Activated CD8-positive, alpha-beta memory T cell treated with anti-CD3 and anti-CD28 coated beads, Interleukin-2, amount 50 U/mL, for 4 hours (primary cell): ENCODE results near the gene HAGHL.
A peak's percentile ranks its signal among the peaks of the same experiment; 100 is the strongest.

Source experiments
- DNase-seq: peaks from one replicate; pipeline ENCODE4 v3.0.0-alpha.2; 2020

HAGHL gene, protein sequence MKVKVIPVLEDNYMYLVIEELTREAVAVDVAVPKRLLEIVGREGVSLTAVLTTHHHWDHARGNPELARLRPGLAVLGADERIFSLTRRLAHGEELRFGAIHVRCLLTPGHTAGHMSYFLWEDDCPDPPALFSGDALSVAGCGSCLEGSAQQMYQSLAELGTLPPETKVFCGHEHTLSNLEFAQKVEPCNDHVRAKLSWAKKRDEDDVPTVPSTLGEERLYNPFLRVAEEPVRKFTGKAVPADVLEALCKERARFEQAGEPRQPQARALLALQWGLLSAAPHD

DNA sequence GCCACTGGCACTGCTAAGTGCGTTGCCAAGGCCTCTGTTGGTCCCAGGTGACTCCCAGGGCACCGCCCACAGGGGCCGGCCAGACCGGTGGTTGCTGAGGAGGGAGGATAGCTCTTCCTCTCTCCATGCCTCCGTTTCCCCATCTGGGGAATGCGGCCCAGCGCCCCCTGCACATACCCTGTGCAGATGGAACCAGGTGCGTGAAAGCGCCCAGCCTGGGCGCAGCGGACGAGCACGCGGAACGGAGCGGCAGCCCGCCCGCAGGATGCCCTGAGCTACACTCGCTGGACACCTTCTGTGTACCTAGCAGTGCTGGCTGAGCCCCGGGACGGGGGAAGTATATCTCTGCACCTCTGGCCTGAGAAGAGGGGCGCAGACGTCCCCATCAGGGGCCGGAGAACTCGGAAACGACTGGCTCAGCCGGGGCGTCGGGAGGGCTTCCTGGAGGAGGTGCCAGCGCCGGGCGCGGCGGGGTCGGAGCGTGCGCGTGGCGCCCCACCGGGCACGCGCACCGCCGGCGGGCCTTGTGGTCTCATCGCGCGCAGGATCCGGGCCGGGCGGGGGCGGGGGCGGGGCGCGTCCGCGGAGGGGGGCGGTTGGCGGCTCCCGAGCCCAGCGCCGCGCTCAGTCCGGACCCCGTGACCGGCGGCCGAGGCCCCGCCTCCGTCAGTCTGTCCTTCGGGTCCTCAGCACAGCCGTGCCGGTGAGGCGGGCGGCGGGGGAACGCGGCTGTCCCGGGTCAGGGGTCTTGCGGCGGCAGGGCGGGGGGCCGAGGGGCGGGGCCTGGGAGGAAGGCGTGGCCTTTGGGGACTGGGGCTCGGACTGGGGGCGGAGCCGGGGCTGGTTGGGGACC is at the start of gene HAGHL, which contains the start of gene CCDC78:
HAGHL (plus strand) TSS at position 669 of the 853 bp plus-strand sequence. CDS start 404 bp downstream, outside the sequence.
CCDC78 (minus strand) TSS at position 6 of the 853 bp plus-strand sequence. CDS start 76 bp downstream, outside the sequence.
- DNase-seq: peak; percentile 71

DNA sequence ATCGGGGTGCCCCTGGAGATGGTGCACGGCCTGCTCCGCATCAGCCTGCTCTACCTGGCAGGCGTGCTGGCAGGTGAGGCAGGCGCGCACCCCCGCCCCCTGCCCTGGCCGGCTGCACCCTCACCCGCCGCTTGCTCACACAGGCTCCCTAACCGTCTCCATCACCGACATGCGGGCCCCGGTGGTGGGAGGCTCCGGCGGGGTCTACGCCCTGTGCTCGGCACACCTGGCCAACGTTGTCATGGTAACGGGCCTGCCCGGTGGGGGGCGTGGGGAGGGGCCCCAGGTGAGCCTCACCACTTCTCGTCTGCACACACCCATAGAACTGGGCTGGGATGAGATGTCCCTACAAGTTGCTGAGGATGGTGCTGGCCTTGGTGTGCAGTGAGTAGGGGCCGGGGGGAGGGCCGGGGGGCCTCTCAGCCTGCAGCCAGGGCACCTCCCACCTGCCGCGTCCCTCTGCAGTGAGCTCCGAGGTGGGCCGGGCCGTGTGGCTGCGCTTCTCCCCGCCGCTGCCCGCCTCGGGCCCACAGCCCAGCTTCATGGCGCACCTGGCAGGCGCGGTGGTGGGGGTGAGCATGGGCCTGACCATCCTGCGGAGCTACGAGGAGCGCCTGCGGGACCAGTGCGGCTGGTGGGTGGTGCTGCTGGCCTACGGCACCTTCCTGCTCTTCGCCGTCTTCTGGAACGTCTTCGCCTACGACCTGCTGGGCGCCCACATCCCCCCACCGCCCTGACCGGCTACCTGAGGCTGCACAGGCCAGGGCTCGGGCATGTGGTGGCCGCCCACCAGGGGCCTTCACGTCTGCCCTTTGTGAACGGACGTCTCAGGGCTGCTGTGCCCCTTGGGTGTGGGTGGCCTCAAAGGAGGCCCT is 49.4 kb upstream of the HAGHL start:
- no peak for DNase-seq

DNA sequence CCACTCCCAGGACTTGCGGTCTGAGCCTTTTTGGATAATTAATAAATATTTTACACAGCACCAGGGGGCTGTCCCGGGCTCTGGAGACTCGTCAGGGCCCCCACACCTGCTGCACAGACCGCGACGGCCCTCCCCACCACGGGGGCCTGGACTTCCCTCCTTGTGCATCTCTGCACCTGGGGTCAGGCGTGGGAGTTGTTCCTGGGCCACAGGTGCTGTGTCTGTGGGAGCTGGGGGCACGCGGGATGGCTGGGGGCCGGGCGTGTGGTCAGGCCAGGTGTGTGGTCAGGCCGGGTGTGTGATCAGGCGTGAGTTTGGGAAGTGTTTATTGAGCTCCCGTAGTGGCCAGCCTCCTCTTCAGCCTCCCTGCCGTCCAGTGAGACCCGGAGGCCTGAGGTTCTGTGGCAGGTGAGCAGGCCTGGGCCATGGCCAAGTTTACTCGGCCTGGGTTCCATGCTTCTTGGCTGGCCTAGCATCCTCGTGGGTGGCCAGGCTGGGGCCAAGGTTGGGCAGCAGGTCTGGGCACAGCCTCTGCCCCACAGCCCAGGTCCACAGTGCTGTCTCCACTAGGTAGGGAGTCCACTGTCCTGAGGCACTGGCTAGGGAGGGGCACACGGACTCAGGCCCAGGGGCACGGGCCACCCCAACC is 48.6 kb upstream of the HAGHL start:
- DNase-seq: no peak

DNA sequence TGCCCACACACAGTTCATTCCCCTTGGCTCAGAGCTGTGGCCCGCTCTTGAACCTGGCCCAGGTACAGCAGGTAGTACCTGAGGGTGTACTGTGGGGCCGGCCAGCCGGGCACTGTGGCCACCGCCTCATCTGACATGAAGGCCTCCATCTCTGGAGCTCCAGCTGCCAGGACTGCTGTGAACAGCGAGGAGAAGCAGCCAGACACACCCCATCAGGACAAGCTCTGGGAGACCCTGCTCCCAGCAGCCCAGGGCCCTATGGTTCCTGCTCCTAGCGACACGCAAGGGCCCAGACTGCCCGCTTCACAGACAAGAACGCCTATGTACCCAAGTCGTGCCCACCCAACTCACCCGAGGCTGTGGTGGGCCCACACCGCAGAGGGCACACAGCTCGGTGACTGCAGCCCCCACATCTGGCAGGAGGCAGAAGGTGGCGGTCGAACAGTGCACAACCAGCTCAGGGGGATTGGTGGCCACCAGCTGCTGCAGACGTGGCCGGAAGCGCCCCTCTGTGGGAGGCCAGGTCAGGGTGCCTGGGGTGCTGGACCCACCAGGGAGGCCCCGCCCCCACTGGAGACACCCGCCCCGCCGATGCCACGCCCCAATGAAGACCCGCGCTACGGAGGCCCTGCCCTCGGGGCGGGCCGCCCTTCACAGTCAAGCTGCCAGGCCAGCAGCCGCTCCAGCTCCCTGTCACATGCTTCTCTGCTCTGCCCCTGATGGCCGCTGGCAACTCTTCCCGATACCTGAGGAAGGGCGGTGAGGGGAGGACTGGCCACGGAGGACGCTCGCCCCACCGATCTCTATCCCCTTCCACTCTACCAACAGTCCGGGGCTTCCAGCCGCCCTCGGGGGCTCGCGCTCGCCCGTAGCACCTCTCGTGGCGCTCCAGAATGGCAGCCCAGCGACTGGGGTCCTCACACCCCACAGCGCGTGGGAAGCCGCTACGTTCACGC is 47.8 kb upstream of the HAGHL start:
- DNase-seq: peak; percentile 55

DNA sequence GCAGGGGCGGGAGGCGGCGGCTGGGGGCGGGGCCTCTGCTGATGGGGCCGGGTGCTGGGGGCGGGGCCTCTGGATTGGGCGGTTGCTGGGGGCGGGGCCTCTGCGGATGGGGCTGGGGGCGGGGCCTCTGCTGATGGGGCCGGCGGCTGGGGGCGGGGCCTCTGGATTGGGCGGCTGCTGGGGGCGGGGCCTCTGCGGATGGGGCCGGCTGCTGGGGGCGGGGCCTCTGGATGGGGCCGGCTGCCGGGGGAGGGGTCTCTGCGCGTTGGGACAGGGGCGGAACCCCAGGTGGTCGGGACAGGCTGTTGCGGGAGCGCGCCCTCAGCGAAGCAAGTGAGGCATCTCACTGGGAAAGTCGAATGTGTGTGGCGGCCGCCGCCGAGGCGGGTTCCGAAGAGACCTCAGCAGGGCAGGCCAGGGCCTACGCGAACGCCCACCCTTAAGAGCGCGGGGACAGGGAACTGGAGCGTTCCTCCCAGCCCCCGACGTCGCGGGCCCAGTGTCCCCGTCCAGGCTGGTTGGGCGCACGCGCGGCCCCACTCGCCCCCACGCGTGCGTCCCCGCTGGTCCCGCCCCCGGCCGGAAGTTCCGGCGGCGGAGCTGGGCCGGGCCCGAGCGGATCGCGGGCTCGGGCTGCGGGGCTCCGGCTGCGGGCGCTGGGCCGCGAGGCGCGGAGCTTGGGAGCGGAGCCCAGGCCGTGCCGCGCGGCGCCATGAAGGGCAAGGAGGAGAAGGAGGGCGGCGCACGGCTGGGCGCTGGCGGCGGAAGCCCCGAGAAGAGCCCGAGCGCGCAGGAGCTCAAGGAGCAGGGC is 46.9 kb upstream of the HAGHL start, which contains the start of gene STUB1:
STUB1 (plus strand) TSS at position 597 of the 811 bp plus-strand sequence; CDS start at position 713, 116 bp downstream.
- peak; percentile 88 for DNase-seq

DNA sequence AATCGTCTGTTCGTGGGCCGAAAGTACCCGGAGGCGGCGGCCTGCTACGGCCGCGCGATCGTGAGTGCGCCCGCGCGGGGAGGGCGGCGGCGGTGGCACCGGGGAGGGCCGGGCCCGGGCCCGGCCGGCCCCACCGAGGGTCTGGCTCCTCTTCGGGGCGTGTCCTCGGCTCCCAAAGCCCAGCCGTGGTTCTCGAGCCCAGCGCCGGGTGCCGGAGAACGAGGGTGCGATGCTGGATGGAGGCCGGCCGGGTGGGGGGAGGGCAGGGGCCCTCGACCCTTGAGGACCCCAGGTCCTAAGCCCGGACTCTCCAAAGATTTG is 46.3 kb upstream of the HAGHL start:
- no peak for DNase-seq

DNA sequence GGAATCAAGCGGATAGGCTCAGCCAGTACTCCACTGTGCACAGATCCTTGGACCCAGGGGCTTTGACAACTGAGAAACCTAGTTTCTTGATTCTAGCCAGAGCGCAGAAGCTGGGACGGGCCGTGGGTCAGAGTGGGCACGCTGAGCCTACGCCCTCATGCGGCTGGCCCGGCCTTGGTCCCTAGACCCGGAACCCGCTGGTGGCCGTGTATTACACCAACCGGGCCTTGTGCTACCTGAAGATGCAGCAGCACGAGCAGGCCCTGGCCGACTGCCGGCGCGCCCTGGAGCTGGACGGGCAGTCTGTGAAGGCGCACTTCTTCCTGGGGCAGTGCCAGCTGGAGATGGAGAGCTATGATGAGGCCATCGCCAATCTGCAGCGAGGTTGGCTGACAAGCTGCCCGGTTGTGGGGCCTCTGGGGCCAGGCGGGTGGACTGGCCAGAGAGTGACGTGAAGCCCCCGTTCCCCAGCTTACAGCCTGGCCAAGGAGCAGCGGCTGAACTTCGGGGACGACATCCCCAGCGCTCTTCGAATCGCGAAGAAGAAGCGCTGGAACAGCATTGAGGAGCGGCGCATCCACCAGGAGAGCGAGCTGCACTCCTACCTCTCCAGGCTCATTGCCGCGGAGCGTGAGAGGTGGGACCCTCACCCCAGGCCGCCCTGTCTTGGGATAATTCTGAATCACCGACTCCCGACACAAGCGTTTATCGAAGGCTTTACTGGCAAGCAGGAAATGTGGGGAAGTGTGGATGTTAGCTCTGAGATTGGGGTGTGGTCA is 45.8 kb upstream of the HAGHL start:
- no peak for DNase-seq

DNA sequence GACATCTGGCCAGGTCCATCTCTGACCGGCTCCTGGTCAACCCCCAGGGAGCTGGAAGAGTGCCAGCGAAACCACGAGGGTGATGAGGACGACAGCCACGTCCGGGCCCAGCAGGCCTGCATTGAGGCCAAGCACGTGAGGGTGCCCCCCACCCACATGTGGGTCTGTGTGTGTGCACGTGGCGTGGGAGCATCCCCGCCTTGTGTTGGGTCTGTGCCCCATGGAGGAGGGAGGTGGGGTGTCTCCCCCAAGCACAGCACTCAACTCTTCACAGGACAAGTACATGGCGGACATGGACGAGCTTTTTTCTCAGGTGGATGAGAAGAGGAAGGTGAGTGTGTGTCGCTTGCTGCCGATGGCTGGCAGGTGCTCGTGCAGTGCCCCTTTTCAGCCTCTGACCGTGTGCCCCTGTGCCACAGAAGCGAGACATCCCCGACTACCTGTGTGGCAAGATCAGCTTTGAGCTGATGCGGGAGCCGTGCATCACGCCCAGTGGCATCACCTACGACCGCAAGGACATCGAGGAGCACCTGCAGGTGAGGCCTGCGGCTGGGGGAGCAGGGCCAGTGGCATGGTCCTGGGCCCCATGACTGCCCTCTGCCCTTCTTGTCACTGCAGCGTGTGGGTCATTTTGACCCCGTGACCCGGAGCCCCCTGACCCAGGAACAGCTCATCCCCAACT is 45.0 kb upstream of the HAGHL start:
- no peak for DNase-seq

DNA sequence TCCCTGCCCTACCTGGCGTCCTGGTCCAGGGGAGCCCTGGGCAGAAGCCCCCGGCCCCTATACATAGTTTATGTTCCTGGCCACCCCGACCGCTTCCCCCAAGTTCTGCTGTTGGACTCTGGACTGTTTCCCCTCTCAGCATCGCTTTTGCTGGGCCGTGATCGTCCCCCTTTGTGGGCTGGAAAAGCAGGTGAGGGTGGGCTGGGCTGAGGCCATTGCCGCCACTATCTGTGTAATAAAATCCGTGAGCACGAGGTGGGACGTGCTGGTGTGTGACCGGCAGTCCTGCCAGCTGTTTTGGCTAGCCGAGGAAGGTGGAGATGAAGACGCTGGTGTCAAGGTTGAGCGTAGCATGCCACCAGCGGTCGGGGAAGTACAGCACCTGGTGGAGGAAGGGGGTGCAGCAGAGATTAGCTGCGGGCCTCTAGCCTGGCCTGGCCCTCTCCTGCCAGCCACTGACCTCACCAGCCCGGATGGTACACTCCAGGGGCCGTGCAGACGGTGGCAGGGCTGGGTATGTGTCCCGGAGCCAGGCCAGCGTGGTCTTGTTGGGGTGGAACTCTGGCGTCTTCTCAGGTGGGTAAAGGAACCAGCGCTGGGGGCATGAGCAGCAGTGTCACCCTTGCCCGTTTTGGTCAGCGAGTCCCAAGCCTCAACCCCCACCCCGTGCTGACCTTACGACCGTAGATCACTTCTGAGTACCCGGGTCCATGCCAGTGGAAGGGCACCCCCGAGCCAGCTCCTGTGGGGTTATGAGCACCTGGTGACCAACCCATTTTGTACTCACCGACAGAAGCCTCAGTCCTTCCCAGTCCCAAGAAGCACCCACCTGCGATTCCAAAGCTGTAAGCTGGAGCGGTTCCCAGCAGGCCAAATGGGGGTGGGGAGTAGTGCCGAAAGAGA is 44.2 kb upstream of the HAGHL start:
- DNase-seq: no peak

DNA sequence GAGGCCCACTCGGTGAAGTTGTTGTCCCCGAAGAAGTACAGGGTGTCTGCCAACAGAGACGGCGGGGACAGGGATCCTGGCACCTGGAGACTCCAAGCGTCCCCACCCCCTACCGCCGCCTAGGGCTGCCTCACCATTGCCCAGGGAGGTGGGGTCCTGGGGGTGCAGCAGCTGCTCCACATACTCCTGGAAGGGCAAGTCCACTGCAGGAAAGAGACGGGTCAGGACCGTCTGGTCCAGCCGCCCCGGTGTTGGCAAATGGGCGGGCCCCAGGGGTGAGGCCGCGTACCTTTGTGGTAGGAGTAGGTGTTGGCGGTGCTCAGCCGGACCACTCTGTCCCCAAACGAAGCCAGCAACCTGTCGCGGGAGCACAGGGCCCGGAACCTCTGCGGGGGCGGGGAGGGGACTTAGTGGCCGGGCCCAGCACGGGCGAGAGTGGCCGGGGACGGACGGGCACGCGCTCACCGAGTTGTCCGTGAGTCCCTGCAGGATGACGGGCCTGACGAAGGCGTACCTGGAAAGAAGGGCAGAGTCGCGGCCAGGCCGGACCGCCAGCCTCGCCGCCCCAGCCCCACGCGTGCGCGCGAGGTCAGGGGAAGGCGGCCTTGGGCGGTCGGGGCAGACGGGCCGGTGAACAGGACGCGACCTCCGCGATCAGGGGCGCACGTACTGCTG is 43.4 kb upstream of the HAGHL start:
- no peak for DNase-seq

DNA sequence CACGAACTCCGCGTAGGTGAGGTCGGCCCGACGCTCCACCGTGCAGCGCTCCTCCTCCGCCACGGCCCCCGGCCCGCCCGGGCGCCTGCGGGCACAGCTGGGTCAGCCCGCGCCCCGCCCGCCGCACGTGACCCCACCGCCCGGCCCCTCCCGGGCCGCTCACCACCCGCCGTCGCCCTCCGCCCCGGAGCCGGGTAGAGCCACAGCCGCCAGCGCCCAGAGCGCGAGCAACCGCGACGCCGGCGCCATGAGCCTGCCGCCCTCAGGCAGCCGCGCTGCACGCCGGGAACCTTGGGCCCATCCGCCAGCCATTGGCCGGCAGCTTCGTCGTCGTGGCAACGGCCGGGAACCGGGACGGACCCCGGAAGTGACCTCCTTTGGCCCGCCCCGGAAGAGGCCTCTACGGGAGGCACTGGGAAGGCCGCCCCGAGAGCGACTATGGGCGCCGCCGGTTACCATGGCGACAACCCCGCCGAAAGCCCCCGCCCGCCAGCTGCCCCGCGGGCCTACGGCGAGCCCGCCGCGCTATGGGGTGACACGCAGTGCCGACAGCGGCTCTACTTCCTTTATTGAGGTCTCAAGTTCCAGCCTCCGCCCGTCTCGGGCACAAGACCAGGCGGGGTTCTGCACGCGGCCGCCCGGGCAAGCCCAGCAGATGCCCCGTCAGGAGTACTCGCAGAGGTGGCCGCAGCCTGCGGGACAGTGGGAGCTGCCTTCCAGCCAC is 42.7 kb upstream of the HAGHL start, which contains the start of gene JMJD8:
JMJD8 (minus strand) TSS at position 264 of the 724 bp plus-strand sequence; CDS start at position 249, 15 bp downstream.
- DNase-seq: peak; percentile 97

DNA sequence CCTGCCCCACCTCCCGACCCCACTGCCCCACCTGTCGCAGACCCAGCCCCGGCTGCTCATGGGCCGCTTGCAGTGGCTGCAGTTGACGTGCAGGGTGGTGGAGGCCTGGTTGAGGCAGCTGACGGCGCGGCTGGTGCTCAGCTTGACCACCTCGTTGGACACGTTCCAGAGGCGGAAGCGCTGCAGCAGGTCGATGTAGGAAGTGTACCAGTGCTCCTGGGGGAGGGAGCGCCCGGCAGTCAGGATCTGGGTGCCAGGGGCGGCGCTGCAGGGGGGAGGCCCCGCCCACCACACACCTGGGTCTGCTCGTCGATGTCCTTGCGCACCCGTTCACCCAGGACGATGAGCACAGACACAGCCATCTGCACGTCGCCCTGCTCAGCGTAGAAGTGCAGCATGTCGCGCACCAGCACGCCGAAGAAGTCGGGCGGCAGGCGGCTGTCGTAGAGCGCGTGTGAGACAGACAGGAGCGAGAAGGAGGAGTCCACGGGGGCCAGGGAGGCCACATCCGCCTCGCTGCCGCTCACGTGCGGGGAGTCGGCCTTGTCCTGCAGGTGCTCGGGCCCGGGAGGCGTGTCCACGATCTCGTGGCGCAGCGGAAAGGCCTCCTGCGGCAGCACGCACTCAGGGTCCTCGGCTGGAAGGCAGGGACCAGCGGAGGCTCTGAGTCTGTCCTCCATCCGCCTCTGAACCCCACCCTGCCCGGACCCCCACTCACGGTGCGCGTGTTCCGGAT is 41.8 kb upstream of the HAGHL start:
- no peak for DNase-seq

DNA sequence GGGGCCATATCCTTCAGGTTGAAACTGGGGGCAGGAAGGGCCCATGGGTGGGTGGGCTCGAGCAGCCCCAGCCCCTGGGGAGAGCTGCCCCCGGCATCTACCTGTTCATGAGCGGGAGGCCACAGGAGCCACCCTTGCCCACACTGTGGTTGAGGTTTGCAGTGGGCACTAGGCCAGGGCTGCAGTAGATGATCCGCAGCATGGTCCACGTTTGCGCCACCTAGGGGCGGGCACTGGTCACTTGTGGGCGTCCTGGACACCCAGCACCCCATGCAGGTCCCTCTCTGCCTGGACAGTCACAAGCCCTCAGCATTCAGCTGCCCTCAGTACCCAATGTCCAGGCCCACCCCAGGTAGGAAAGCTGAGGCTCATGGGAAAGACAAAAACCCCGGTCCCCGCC is 40.9 kb upstream of the HAGHL start:
- DNase-seq: no peak

DNA sequence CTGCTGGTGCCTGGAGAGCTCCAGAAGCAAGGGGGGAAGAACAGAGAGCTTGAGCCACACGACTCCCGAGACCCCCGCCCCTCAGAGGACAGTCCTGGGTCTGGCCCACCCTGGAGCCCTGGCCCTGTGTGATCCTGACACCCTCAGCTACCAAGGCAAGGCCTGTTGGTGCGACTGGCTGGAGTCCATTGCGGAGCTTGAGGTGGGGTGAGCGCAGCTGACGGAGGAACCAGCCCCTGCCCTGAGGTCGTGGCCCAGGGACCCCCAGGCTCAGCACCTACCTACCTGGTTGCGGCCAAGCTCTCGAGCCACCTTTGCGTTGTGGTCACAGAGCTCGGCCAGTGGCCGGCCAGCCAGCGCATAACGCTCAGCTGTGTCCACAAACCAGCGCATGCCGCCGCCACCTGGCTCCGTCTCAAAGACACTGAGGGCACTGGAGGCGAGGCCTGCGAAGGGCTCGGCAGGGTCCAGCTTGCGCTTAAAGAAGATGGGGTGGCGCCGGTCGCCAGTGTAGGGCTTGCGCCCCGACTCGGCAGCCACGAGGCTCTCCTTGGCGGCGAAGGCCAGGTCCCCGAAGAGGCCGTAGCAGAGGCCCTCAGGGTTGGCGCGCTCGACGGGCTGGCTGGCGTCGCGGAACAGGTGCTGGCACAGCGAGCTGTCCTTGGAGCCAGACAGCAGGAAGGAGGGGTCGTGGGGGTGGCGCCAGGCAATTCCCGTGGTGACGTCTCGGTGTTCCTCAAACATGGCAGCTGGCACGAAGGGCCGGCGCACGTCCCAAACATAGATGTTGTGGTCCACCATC is 40.2 kb upstream of the HAGHL start:
- DNase-seq: no peak

DNA sequence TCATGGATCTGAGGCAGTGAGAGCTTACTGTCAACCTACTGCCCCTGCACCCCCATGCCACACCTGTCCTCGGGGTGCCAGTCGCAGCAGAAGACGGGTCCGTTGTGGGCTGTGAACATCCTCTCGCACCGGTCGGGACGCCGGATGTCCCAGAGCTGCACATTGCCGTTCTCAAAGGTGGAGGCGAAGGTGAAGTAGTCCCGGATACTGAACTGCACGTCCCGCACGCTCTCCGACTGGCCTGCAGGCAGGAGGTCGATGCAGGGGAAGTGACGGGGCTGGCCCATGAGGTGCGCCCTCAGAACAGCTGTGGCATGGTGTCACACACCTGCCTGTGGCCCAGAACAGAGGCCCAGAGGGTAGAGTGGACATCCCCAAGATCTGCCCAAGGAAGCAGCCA is 39.4 kb upstream of the HAGHL start:
- no peak for DNase-seq
